Measurements from ENCODE around the gene ZFHX3. TPM values are rescaled to one million over a fixed set of nuclear protein-coding genes. Genes with fewer than 3 reads are reported as not detected.

The ZFHX3 gene
- total RNA-seq, 4 donors from 2014 or later, result 9.1 to 34.0 (median 12.0) TPM

DNA sequence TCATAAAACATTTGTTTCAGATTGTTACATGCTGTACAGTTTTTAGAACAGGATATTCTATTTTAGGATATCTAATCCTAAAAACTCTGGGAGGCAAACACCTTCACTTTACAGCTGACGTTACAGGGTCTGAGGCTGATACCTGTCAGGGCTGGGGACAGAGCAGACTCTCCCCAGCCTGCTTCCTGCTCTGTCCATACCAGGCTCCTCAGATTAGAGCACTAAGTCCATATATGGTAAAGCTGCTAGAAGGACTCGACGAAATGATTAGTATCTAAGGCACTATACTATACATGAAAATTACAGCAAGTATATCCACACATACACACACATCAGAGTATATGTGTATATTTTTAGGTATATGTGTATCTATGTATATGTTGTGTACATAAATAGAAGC, 125.2 kb downstream of the ZFHX3 start:
- Histone ChIP-seq H3K27ac (no peak overlapping the region), H3K27me3 (no peaks in the 10 kb centered on the region), H3K4me1 (peaks cover 0 to 5% of the 10 kb centered on the region in 2 donors), H3K4me3 (no peak overlapping the region), H3K9me3 (no peaks in the 10 kb centered on the region), H3K36me3 (no peaks in the 10 kb centered on the region)
- intact Hi-C loops (cut with DNase I; ENCODE audit: low total_unique reads), result no loop called here
- TF ChIP-seq CTCF (IDR thresholded peaks at IDR 0.05) (no peak), POLR2A (IDR thresholded peaks at IDR 0.05) (no peak)
- DNase-seq, result no peak

DNA sequence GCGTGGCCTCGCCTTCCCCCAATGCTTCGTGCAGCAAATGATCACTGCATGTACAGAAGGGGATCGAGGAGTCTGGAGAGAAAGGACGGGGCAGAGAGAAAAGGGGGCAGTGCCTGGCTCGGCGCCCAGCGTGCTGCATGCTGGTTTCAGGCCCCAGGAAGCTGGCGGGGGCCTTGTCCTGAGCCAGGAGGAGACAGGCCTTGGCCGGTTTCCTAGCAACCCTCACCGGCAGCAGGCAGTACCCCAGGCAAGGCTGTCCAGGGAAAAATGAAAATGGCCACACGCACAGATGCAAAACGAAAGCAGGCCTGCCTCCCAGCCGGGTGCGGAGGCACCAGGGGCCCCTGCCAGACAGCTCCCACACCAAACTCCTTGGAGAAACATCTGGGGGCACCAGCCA, 126.3 kb downstream of the ZFHX3 start:
- intact Hi-C loops (cut with DNase I; ENCODE audit: low total_unique reads), result no loop called here

GRCh38 chr16:72921106-72921505, 126.8 kb downstream of the ZFHX3 start:
- H3K27me3 ChIP-seq, result no peaks in the 10 kb centered on the region
- TF ChIP-seq POLR2A (IDR thresholded peaks at IDR 0.05), result no peak
- no peak for TF ChIP-seq CTCF (IDR thresholded peaks at IDR 0.05)
- H3K4me1 ChIP-seq, result no peaks in the 10 kb centered on the region
- H3K4me3 ChIP-seq, result no peak overlapping the region
- H3K27ac ChIP-seq, result peak overlapping the region in 1 of 2 donors; percentile 29
- intact Hi-C loops (cut with DNase I; ENCODE audit: low total_unique reads), result no loop called here
- no peaks in the 10 kb centered on the region for H3K36me3 ChIP-seq
- DNase-seq, result no peak
- no peaks in the 10 kb centered on the region for H3K9me3 ChIP-seq

More for the DNA sequence above, 126.3 kb downstream of the ZFHX3 start:
- Histone ChIP-seq H3K27ac (peak overlapping the region; percentile 29 to 34), H3K27me3 (no peaks in the 10 kb centered on the region), H3K4me1 (no peaks in the 10 kb centered on the region), H3K9me3 (no peaks in the 10 kb centered on the region), H3K4me3 (peak overlapping the region; percentile 2 to 17), H3K36me3 (no peaks in the 10 kb centered on the region)
- DNase-seq, result peak; percentile 43 to 48
- TF ChIP-seq CTCF (IDR thresholded peaks at IDR 0.05), result no peak
- no peak for TF ChIP-seq POLR2A (IDR thresholded peaks at IDR 0.05)

DNA sequence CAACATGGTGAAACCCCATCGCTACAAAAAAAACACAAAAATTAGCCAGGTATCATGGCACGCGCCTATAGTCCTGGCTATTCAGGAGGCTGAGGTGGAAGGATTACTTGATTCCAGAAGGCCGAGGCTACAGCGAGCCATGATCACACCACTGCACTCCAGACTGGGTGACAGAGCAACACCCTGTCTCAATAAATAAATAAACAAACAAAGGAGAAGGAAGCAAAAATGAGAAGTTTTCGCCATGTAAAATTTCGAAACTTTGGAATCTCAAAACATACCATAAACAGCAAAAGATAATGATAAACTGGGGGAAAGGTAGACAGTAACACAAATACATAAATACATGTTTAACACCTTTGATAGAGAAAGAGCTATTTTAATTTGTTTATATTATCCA, 130.9 kb downstream of the ZFHX3 start:
- DNase-seq, result no peak

GRCh38 chr16:72915331-72915730, 132.6 kb downstream of the ZFHX3 start:
- DNase-seq, result no peak
- intact Hi-C loops (cut with DNase I; ENCODE audit: low total_unique reads), result no loop called here

More for the DNA sequence above, 130.9 kb downstream of the ZFHX3 start:
- H3K27ac ChIP-seq, result no peak overlapping the region
- no peaks in the 10 kb centered on the region for H3K9me3 ChIP-seq
- H3K27me3 ChIP-seq, result no peaks in the 10 kb centered on the region
- no peak overlapping the region for H3K4me3 ChIP-seq
- H3K36me3 ChIP-seq, result no peaks in the 10 kb centered on the region
- no peaks in the 10 kb centered on the region for H3K4me1 ChIP-seq
- intact Hi-C loops (cut with DNase I; ENCODE audit: low total_unique reads), result no loop called here
- TF ChIP-seq POLR2A (IDR thresholded peaks at IDR 0.05) (no peak), CTCF (IDR thresholded peaks at IDR 0.05) (no peak)

More at GRCh38 chr16:72915331-72915730, 132.6 kb downstream of the ZFHX3 start:
- Histone ChIP-seq H3K27ac (no peak overlapping the region), H3K27me3 (no peaks in the 10 kb centered on the region), H3K9me3 (no peaks in the 10 kb centered on the region), H3K4me3 (no peak overlapping the region), H3K4me1 (no peaks in the 10 kb centered on the region), H3K36me3 (no peaks in the 10 kb centered on the region)
- no peak for TF ChIP-seq CTCF (IDR thresholded peaks at IDR 0.05)

All from uterus (tissue), 4 donors.